K562 (cell line): ENCODE data around the gene ADGRG1. TPM values are rescaled to one million over a fixed set of nuclear protein-coding genes. Genes with fewer than 3 reads are reported as not detected.

ENCODE experiments used
- BCOR ChIP-seq: fragments of 450-650 bp; IDR thresholded peaks from 2 replicates; pipeline ENCODE4 v1.6.1; 2016
- CBFA2T3 ChIP-seq: fragments of 450-650 bp; IDR thresholded peaks from 2 replicates; pipeline ENCODE4 v1.6.1; 2017
- E2F1 ChIP-seq: sonication (generic); formaldehyde crosslinking; IDR thresholded peaks from 2 replicates; pipeline ENCODE4 v1.8.1; 2023; ENCODE audit warnings: mild to moderate bottlenecking, missing genetic modification reagents, moderate library complexity
- KDM1A ChIP-seq, 2 experiments: fragments of 450-650 bp; IDR thresholded peaks; 2 replicates each; pipeline ENCODE4 v1.6.1; 2016; ENCODE audit warnings: mild to moderate bottlenecking in 2 of 2
- KDM4B ChIP-seq, 2 experiments: fragments of 450-650 bp in 1 of 2; sonication (generic) in 1 of 2; IDR thresholded peaks; 2 replicates each; pipeline ENCODE4 v1.6.1; 2016 to 2017; ENCODE audit warnings: borderline replicate concordance in 2 of 2, antibody characterized with exemption in 1 of 2, low read depth in 1 of 2, mild to moderate bottlenecking in 1 of 2
- NKRF ChIP-seq: fragments of 450-650 bp; IDR thresholded peaks from 2 replicates; pipeline ENCODE4 v1.6.1; 2016; ENCODE audit warnings: borderline replicate concordance
- RBM25 ChIP-seq: fragments of 200-400 bp; formaldehyde crosslinking; IDR thresholded peaks from 2 replicates; pipeline ENCODE4 v1.6.1; 2018; ENCODE audit warnings: low read length, low read depth, moderate library complexity; ENCODE audit not compliant: severe bottlenecking
- RBM39 ChIP-seq: fragments of 200-400 bp; formaldehyde crosslinking; optimal IDR thresholded peaks from 2 replicates; pipeline ENCODE3; 2018; ENCODE audit warnings: low read depth, low read length
- SMAD3 ChIP-seq: fragments of 450-650 bp; formaldehyde crosslinking; conservative IDR thresholded peaks from 2 replicates; pipeline ENCODE4 v1.4.0; 2020; ENCODE audit warnings: mild to moderate bottlenecking
- SOX6 ChIP-seq: fragments of 450-650 bp; IDR thresholded peaks from 2 replicates; pipeline ENCODE4 v1.6.1; 2014; ENCODE audit warnings: mild to moderate bottlenecking
- TCFL5 ChIP-seq: fragments of 250-450 bp; sonication (Bioruptor Pico); conservative IDR thresholded peaks from 2 replicates; pipeline ENCODE4 v1.6.1; 2021; ENCODE audit warnings: mild to moderate bottlenecking, moderate library complexity, matching md5 sums
- ZNF311 ChIP-seq: fragments of 250-450 bp; sonication (Bioruptor Pico); IDR thresholded peaks from 2 replicates; pipeline ENCODE4 v1.4.0; 2020; ENCODE audit warnings: mild to moderate bottlenecking, moderate library complexity
- polyA plus RNA-seq, 8 experiments: library from polyadenylated mRNA; depleted of rRNA in 4 of 8; stranded (reverse) in 5 of 8; unstranded in 3 of 8; fragments of >200 nt; fragmentation: Nextera tagmentation in 2 of 8; fragmentation: Illumina TruSeq in 1 of 8; extraction: Ambion mirVana in 2 of 8; extraction: Trizol in 1 of 8; gene quantifications; 2 replicates each; pipeline versions ENCODE4 v1.2.1 to v1.2.3, GENCODE V29; 2011 to 2014; ENCODE audit warnings: inconsistent platforms in 1 of 8, missing spikeins in 1 of 8
- total RNA-seq, 7 experiments: library from RNA; depleted of rRNA in 6 of 7; stranded (reverse); fragments of >200 nt in 6 of 7; fragmentation: Illumina TruSeq in 2 of 7; extraction: Trizol in 2 of 7; gene quantifications; 2 replicates each; pipeline versions ENCODE4 v1.2.1 to v1.2.3, GENCODE V29; 2011 to 2021; ENCODE audit warnings: low replicate concordance in 1 of 7

The ADGRG1 gene
- total and polyA plus RNA-seq, 9 of the 15 experiments (the other 6 are each of a cell fraction or from before 2014, with no cell fraction given) = 0.04 to 0.31 (median 0.16) TPM; not detected in 6

GRCh38 chr16:57647136-57647875 lies 18.9 kb downstream of the ADGRG1 start (continued):
- no peak for TF ChIP-seq NKRF
- 0 out of 4 replicates have a peak, but pooled peaks of 1 of the 2 experiments have one; percentile 30 for TF ChIP-seq KDM1A (IDR thresholded peaks at IDR 0.05)
- TF ChIP-seq RBM39 = no peak
- TF ChIP-seq ZNF311 (CRISPR knock-in tag) = no peak
- peak; percentile 87 for TF ChIP-seq RBM25
- no peak for TF ChIP-seq TCFL5 (CRISPR knock-in tag)
- TF ChIP-seq BCOR = peak; percentile 68
- no peak for TF ChIP-seq CBFA2T3
- TF ChIP-seq SOX6 = no peak
- TF ChIP-seq E2F1 = no peak
- TF ChIP-seq SMAD3 = no peak
- TF ChIP-seq KDM4B (IDR thresholded peaks at IDR 0.05; ENCODE audit: borderline replicate concordance in 2 of 2, low read depth in 1 of 2) = no peak
